ENCODE data around the gene COL28A1.

Gene COL28A1

DNA sequence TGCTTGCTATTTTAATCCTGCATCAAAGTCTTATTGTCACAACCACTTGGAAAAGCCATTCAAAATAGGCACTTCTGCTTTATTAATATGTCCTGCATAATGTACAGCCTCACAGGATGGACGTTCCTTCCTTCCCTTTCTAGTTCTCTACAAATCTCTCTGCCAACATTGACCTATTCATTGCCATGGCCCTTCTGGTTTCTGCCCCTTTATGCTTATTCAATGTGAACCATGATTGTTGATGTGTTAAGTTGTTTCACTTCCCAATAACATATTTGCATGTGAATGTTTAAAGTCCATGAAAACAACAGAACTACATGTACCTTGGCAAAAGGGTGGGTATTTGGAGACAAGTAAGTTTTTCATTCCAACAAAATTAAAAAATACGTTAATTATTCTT, 45.7 kb downstream of the COL28A1 start:
- no peaks in the 10 kb centered on the region for H3K79me2 ChIP-seq (ENCODE audit: insufficient read depth, low read length)
- no peak for TF ChIP-seq CTCF (IDR thresholded peaks at IDR 0.05; ENCODE audit: borderline replicate concordance, extremely low read depth, low read length, poor library complexity, severe bottlenecking)
- TF ChIP-seq EZH2 (IDR thresholded peaks at IDR 0.05; ENCODE audit: borderline replicate concordance, low read depth, low read length, severe bottlenecking) = no peak
- no peak overlapping the region for H3K4me2 ChIP-seq (ENCODE audit: insufficient read depth, low read length)
- no peak overlapping the region for H3K4me3 ChIP-seq (ENCODE audit: low read depth in 1 of 2, low read length in 2 of 2)
- H2AFZ ChIP-seq (ENCODE audit: low read depth, low read length) = no peak overlapping the region
- H3K9ac ChIP-seq (ENCODE audit: low read depth, low read length) = no peak overlapping the region
- H3K27me3 ChIP-seq (ENCODE audit: insufficient read depth, low read length, poor library complexity) = peaks cover 2% of the 10 kb centered on the region
- no peaks in the 10 kb centered on the region for H3K4me1 ChIP-seq (ENCODE audit: insufficient read depth, low read length)
- DNase-seq = no peak
- no peaks in the 10 kb centered on the region for H3K36me3 ChIP-seq (ENCODE audit: insufficient read depth, low read length)
- no peak for ATAC-seq (ENCODE audit: insufficient read depth, low read depth)
- H4K20me1 ChIP-seq (ENCODE audit: insufficient read depth, low read length) = no peaks in the 10 kb centered on the region
- no peak overlapping the region for H3K27ac ChIP-seq (ENCODE audit: low read length)
- no peaks in the 10 kb centered on the region for H3K9me3 ChIP-seq (ENCODE audit: insufficient read depth, low read length, severe bottlenecking)

GRCh38 chr7:7489546-7489945, 46.1 kb downstream of the COL28A1 start:
- TF ChIP-seq CTCF (IDR thresholded peaks at IDR 0.05; ENCODE audit: borderline replicate concordance, extremely low read depth, low read length, poor library complexity, severe bottlenecking) = no peak
- no peak for TF ChIP-seq EZH2 (IDR thresholded peaks at IDR 0.05; ENCODE audit: borderline replicate concordance, low read depth, low read length, severe bottlenecking)
- Histone ChIP-seq H3K79me2 (ENCODE audit: insufficient read depth, low read length) (no peaks in the 10 kb centered on the region), H4K20me1 (ENCODE audit: insufficient read depth, low read length) (no peaks in the 10 kb centered on the region), H3K4me1 (ENCODE audit: insufficient read depth, low read length) (no peaks in the 10 kb centered on the region), H2AFZ (ENCODE audit: low read depth, low read length) (no peak overlapping the region), H3K9ac (ENCODE audit: low read depth, low read length) (no peak overlapping the region), H3K4me3 (ENCODE audit: low read depth in 1 of 2, low read length in 2 of 2) (no peak overlapping the region), H3K27ac (ENCODE audit: low read length) (no peak overlapping the region), H3K36me3 (ENCODE audit: insufficient read depth, low read length) (no peaks in the 10 kb centered on the region), H3K4me2 (ENCODE audit: insufficient read depth, low read length) (no peak overlapping the region), H3K27me3 (ENCODE audit: insufficient read depth, low read length, poor library complexity) (peaks cover 2% of the 10 kb centered on the region), H3K9me3 (ENCODE audit: insufficient read depth, low read length, severe bottlenecking) (no peaks in the 10 kb centered on the region)
- no peak for ATAC-seq (ENCODE audit: insufficient read depth, low read depth)
- no peak for DNase-seq

DNA sequence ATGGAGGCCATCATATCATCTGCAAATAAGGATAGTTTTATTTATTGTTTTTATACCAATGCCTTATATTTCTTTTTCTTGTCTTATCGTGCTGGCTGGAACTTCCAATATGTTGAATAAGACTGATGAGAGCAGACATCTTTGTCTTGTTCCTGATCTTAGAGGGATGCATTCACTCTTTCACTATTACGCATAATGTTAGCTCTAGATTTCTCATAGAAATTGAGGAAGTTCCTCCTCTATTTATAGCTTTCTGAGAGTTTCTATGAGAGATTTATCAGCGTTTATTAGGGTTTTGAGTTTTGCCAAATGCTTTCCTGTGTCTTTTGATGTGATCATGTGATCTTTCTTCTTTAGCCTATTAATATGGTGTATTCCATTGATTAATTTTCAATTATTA, 49.3 kb downstream of the COL28A1 start:
- H3K4me1 ChIP-seq (ENCODE audit: insufficient read depth, low read length) = no peaks in the 10 kb centered on the region
- DNase-seq = no peak
- no peaks in the 10 kb centered on the region for H3K36me3 ChIP-seq (ENCODE audit: insufficient read depth, low read length)
- no peak overlapping the region for H3K27ac ChIP-seq (ENCODE audit: low read length)
- no peaks in the 10 kb centered on the region for H4K20me1 ChIP-seq (ENCODE audit: insufficient read depth, low read length)
- no peak for ATAC-seq (ENCODE audit: insufficient read depth, low read depth)
- H3K9me3 ChIP-seq (ENCODE audit: insufficient read depth, low read length, severe bottlenecking) = peaks cover 3% of the 10 kb centered on the region
- no peak overlapping the region for H3K9ac ChIP-seq (ENCODE audit: low read depth, low read length)
- H3K4me2 ChIP-seq (ENCODE audit: insufficient read depth, low read length) = no peak overlapping the region
- no peaks in the 10 kb centered on the region for H3K79me2 ChIP-seq (ENCODE audit: insufficient read depth, low read length)
- H2AFZ ChIP-seq (ENCODE audit: low read depth, low read length) = no peak overlapping the region
- TF ChIP-seq CTCF (IDR thresholded peaks at IDR 0.05; ENCODE audit: borderline replicate concordance, extremely low read depth, low read length, poor library complexity, severe bottlenecking) (no peak), EZH2 (IDR thresholded peaks at IDR 0.05; ENCODE audit: borderline replicate concordance, low read depth, low read length, severe bottlenecking) (no peak)
- H3K27me3 ChIP-seq (ENCODE audit: insufficient read depth, low read length, poor library complexity) = peaks cover 2% of the 10 kb centered on the region
- H3K4me3 ChIP-seq (ENCODE audit: low read depth in 1 of 2, low read length in 2 of 2) = no peak overlapping the region

DNA sequence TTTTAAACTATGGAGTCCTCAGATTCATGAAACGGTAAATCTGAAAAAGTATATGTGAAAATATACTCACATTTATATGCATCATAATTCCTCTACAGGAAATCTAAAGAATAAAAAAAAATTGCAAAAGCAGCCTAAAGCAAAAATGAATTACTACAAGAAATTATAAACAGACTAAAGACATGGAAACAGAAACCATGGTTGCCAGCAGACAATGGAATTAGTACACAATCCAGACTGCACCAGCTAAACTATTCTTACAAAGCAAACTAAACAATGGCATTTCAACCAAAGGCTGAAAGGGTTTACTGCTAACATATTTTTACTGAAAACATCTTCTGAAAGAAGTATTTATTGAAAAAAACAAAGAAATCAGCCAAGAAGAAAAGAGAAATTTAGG, 51.6 kb downstream of the COL28A1 start:
- no peak overlapping the region for H3K4me2 ChIP-seq (ENCODE audit: insufficient read depth, low read length)
- no peak overlapping the region for H3K9ac ChIP-seq (ENCODE audit: low read depth, low read length)
- no peaks in the 10 kb centered on the region for H3K27me3 ChIP-seq (ENCODE audit: insufficient read depth, low read length, poor library complexity)
- H3K27ac ChIP-seq (ENCODE audit: low read length) = no peak overlapping the region
- no peaks in the 10 kb centered on the region for H3K79me2 ChIP-seq (ENCODE audit: insufficient read depth, low read length)
- H4K20me1 ChIP-seq (ENCODE audit: insufficient read depth, low read length) = no peaks in the 10 kb centered on the region
- H2AFZ ChIP-seq (ENCODE audit: low read depth, low read length) = no peak overlapping the region
- H3K4me3 ChIP-seq (ENCODE audit: low read depth in 1 of 2, low read length in 2 of 2) = no peak overlapping the region
- H3K4me1 ChIP-seq (ENCODE audit: insufficient read depth, low read length) = no peaks in the 10 kb centered on the region
- ATAC-seq (ENCODE audit: insufficient read depth, low read depth) (no peak), DNase-seq (no peak)
- H3K36me3 ChIP-seq (ENCODE audit: insufficient read depth, low read length) = no peaks in the 10 kb centered on the region
- TF ChIP-seq EZH2 (IDR thresholded peaks at IDR 0.05; ENCODE audit: borderline replicate concordance, low read depth, low read length, severe bottlenecking) = no peak
- TF ChIP-seq CTCF (IDR thresholded peaks at IDR 0.05; ENCODE audit: borderline replicate concordance, extremely low read depth, low read length, poor library complexity, severe bottlenecking) = no peak
- peaks cover 3% of the 10 kb centered on the region for H3K9me3 ChIP-seq (ENCODE audit: insufficient read depth, low read length, severe bottlenecking)
